Ishikawa (cell line): ENCODE measurements around the gene CHCHD6.

Source experiments
- CEBPB ChIP-seq: IDR thresholded peaks from 2 replicates; pipeline ENCODE4 v1.6.1; 2012
- EP300 ChIP-seq: IDR thresholded peaks from 2 replicates; pipeline ENCODE4 v1.6.1; 2012; ENCODE audit warnings: borderline replicate concordance
- NFIC ChIP-seq: IDR thresholded peaks from 2 replicates; pipeline ENCODE4 v1.6.1; 2012
- TAF1 ChIP-seq: IDR thresholded peaks from 2 replicates; pipeline ENCODE4 v1.6.1; 2012; ENCODE audit warnings: low read depth, mild to moderate bottlenecking
- TCF12 ChIP-seq: IDR thresholded peaks from 2 replicates; pipeline ENCODE4 v1.6.1; 2012; ENCODE audit warnings: low read depth
- TF ChIP-seq, protein P1 (sequence below): IDR thresholded peaks from 2 replicates; pipeline ENCODE4 v1.6.1; 2012

DNA sequence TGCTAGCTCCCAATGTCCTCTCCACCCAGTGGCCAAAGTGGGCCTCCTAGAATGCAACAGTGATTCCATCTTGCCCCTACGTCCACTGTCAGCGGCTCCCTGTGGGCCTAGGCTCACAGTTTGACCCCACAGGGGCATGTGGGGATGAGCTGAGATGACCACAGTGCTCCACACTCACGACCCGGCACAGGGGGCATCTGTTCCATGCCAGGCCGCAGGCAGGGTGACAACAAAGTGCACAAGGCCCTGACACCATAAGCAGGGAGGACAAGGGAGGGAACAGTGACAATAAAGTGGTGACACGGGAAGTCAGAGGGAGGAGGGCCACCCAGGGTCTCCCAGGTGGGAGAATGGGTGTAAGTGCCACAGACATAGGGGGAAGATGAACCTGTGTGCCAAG, 273.8 kb downstream of the CHCHD6 start:
- TF ChIP-seq CEBPB (no peak), TCF12 (no peak), TAF1 (no peak), NFIC (no peak), EP300 (no peak)
- TF ChIP-seq, protein P1, sequence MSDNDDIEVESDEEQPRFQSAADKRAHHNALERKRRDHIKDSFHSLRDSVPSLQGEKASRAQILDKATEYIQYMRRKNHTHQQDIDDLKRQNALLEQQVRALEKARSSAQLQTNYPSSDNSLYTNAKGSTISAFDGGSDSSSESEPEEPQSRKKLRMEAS = no peak
